Breast epithelium (tissue), 3 donors: ENCODE measurements around the gene APEH.

ENCODE experiments used
- CTCF ChIP-seq, 3 donors: fragments of 450-650 bp; IDR thresholded peaks; one replicate each; pipeline ENCODE4 v1.5.1; 2016 to 2017; ENCODE audit warnings: antibody characterized with exemption in 3 of 3, mild to moderate bottlenecking in 3 of 3, moderate library complexity in 3 of 3
- POLR2A ChIP-seq: fragments of 450-650 bp; IDR thresholded peaks from one replicate; pipeline ENCODE4 v1.6.1; 2016; ENCODE audit warnings: antibody characterized with exemption, mild to moderate bottlenecking, moderate library complexity
- POLR2AphosphoS5 ChIP-seq, 3 donors: sonication (generic); formaldehyde crosslinking; IDR thresholded peaks; one replicate each; pipeline ENCODE4 v1.6.1; 2017; ENCODE audit warnings: antibody characterized with exemption in 3 of 3

GRCh38 chr3:49700014-49700413 lies 25.9 kb downstream of the APEH start:
- TF ChIP-seq POLR2A, result no peak
- TF ChIP-seq CTCF (IDR thresholded peaks at IDR 0.05), result no peak
- TF ChIP-seq POLR2AphosphoS5 (IDR thresholded peaks at IDR 0.05), result no peak
